IMR-90 (cell line): ENCODE measurements around the gene PTPRF. TPM values are rescaled to one million over a fixed set of nuclear protein-coding genes. Genes with fewer than 3 reads are reported as not detected.

ENCODE experiments used
- ATAC-seq: fragments of 200-7000 bp; cut with Tn5 transposase; 2 replicates; pipeline ENCODE4 v1.9.1; 2020; ENCODE audit warnings: low read depth, mild to moderate bottlenecking, moderate library complexity
- BruUV-seq: library from RNA; stranded (reverse); fragments of 400-500 nt; replicated peaks from 2 replicates; lab custom pipeline; 2021; lab: Mats Ljungman, UMichigan
- CTCF ChIA-PET: fragments of 300-600 bp; formaldehyde crosslinking; extraction: SDS; loops from one replicate; lab custom pipeline; 2021; ENCODE audit warnings: antibody characterized with exemption; lab: Yijun Ruan, JAX
- POLR2A ChIA-PET: fragments of 300-600 bp; sonication (Branson Sonifier 250); formaldehyde crosslinking; loops from one replicate; lab custom pipeline; 2022; ENCODE audit warnings: antibody characterized with exemption; ENCODE audit not compliant: unreplicated experiment; lab: Charles Lee
- DNase-seq: peaks from one replicate; pipeline ENCODE4 v3.0.0; 2013
- H2AFZ ChIP-seq: replicated peaks from 2 replicates; pipeline ENCODE3; 2013; ENCODE audit warnings: low read length, mild to moderate bottlenecking; ENCODE audit not compliant: poor library complexity
- H2AK5ac ChIP-seq: 2 replicates; pipeline ENCODE4 v1.6.1; 2013; ENCODE audit warnings: low read depth, low read length, inconsistent platforms
- H2AK9ac ChIP-seq: replicated peaks from 2 replicates; pipeline ENCODE3; 2013; ENCODE audit warnings: mild to moderate bottlenecking, low read depth, low read length, moderate library complexity; ENCODE audit not compliant: poor library complexity
- H2BK120ac ChIP-seq: 2 replicates; pipeline ENCODE4 v1.6.1; 2013; ENCODE audit warnings: low read depth, low read length, inconsistent platforms
- H2BK15ac ChIP-seq: 3 replicates; pipeline ENCODE4 v1.6.1; 2013; ENCODE audit warnings: low read depth, low read length, inconsistent platforms
- H2BK20ac ChIP-seq: 2 replicates; pipeline ENCODE4 v1.6.1; 2013; ENCODE audit warnings: low read depth, mild to moderate bottlenecking, inconsistent platforms, low read length, moderate library complexity
- H2BK5ac ChIP-seq: 2 replicates; pipeline ENCODE4 v1.6.1; 2013; ENCODE audit warnings: mild to moderate bottlenecking, low read depth, low read length, inconsistent platforms; ENCODE audit not compliant: poor library complexity, severe bottlenecking
- H3K14ac ChIP-seq: replicated peaks from 2 replicates; pipeline ENCODE4 v1.6.1; 2013; ENCODE audit warnings: low read depth, low read length, inconsistent platforms
- H3K18ac ChIP-seq: 2 replicates; pipeline ENCODE4 v1.6.1; 2013; ENCODE audit warnings: low read depth, low read length, control low read depth
- H3K23ac ChIP-seq: 2 replicates; pipeline ENCODE4 v1.6.1; 2013; ENCODE audit warnings: low read depth, low read length, inconsistent platforms
- H3K27ac ChIP-seq: 2 replicates; pipeline ENCODE4 v1.5.1; 2013; ENCODE audit warnings: mild to moderate bottlenecking, control low read depth, low read length; ENCODE audit not compliant: insufficient read depth
- H3K27me3 ChIP-seq: 2 replicates; pipeline ENCODE4 v1.6.1; 2013; ENCODE audit warnings: low read length; ENCODE audit not compliant: control insufficient read depth, insufficient read depth
- H3K36me3 ChIP-seq: 2 replicates; pipeline ENCODE4 v1.6.1; 2013; ENCODE audit warnings: low read length, mixed read lengths; ENCODE audit not compliant: control insufficient read depth, insufficient read depth
- H3K4ac ChIP-seq: 2 replicates; pipeline ENCODE4 v1.6.1; 2013; ENCODE audit warnings: low read depth, low read length, inconsistent platforms
- H3K4me1 ChIP-seq: 2 replicates; pipeline ENCODE4 v1.6.1; 2013; ENCODE audit warnings: low read length, mixed read lengths; ENCODE audit not compliant: control insufficient read depth, insufficient read depth
- H3K4me2 ChIP-seq: 2 replicates; pipeline ENCODE4 v1.6.1; 2013; ENCODE audit warnings: low read depth, mild to moderate bottlenecking, control low read depth, low read length, moderate library complexity
- H3K4me3 ChIP-seq: 2 replicates; pipeline ENCODE4 v1.5.1; 2013; ENCODE audit warnings: low read depth, mild to moderate bottlenecking, control low read depth, low read length, moderate library complexity; ENCODE audit not compliant: insufficient read depth
- H3K56ac ChIP-seq: 2 replicates; pipeline ENCODE4 v1.6.1; 2013; ENCODE audit warnings: low read length, inconsistent platforms; ENCODE audit not compliant: insufficient read depth; ENCODE audit errors: extremely low read depth
- H3K79me1 ChIP-seq, 2 experiments: 2 replicates each; pipeline ENCODE4 v1.6.1; 2013; ENCODE audit warnings: low read length in 2 of 2, inconsistent platforms in 1 of 2, low read depth in 1 of 2
- H3K9ac ChIP-seq: 2 replicates; pipeline ENCODE4 v1.6.1; 2013; ENCODE audit warnings: low read depth, low read length, control low read depth
- H3K9me1 ChIP-seq: 2 replicates; pipeline ENCODE4 v1.6.1; 2013; ENCODE audit warnings: low read length, inconsistent platforms; ENCODE audit not compliant: insufficient read depth
- H3K9me3 ChIP-seq: 2 replicates; pipeline ENCODE4 v1.6.1; 2013; ENCODE audit warnings: low read length; ENCODE audit not compliant: control insufficient read depth, insufficient read depth
- H4K20me1 ChIP-seq: 2 replicates; pipeline ENCODE4 v1.6.1; 2013; ENCODE audit warnings: low read length, inconsistent platforms; ENCODE audit not compliant: insufficient read depth
- H4K5ac ChIP-seq: 2 replicates; pipeline ENCODE4 v1.6.1; 2013; ENCODE audit warnings: mild to moderate bottlenecking, low read depth, low read length, control low read depth
- H4K8ac ChIP-seq, 2 experiments: 2 replicates each; pipeline ENCODE4 v1.6.1; 2013; ENCODE audit warnings: low read depth in 2 of 2, low read length in 2 of 2, control low read depth in 1 of 2, inconsistent platforms in 1 of 2
- H4K91ac ChIP-seq: 2 replicates; pipeline ENCODE4 v1.6.1; 2013; ENCODE audit warnings: low read depth, low read length, inconsistent platforms; ENCODE audit not compliant: insufficient read depth
- BHLHE40 ChIP-seq: fragments of 150-350 bp; IDR thresholded peaks from 2 replicates; pipeline ENCODE4 v1.6.1; 2016; ENCODE audit warnings: mild to moderate bottlenecking, low read depth, low read length
- FOS ChIP-seq: fragments of 150-350 bp; IDR thresholded peaks from 2 replicates; pipeline ENCODE4 v1.6.1; 2016; ENCODE audit warnings: low read depth, low read length
- MAFK ChIP-seq: IDR thresholded peaks from 2 replicates; pipeline ENCODE4 v1.6.1; 2012; ENCODE audit warnings: low read depth, low read length, improper control_type of control experiment
- NFE2L2 ChIP-seq: fragments of 150-350 bp; IDR thresholded peaks from 2 replicates; pipeline ENCODE4 v1.6.1; 2016; ENCODE audit warnings: low read depth, mild to moderate bottlenecking, low read length
- POLR2A ChIP-seq: IDR thresholded peaks from 2 replicates; pipeline ENCODE4 v1.6.1; 2012; ENCODE audit warnings: mild to moderate bottlenecking, low read depth, low read length
- WGBS, 2 experiments: methylation state at CpG; one replicate each; pipeline versions ENCODE4 v1.1.5 to v1.1.7; 2013; ENCODE audit warnings: missing lambda C conversion rate in 2 of 2; ENCODE audit not compliant: insufficient read length in 1 of 2; ENCODE audit errors: extremely low coverage in 2 of 2; 5-methylcytosine and 5-hydroxymethylcytosine counted together
- dilution Hi-C: fragments of 300-500 bp; cut with HindIII; formaldehyde crosslinking; loops from one replicate; pipeline ENCODE4 v1.14.3; 2018; ENCODE audit warnings: low sequenced_read_pairs; ENCODE audit not compliant: unreplicated experiment
- in situ Hi-C: fragments of 300-500 bp; cut with MboI; formaldehyde crosslinking; loops from 3 replicates; pipeline ENCODE4 v1.14.3; 2019; ENCODE audit warnings: low sequenced_read_pairs, inconsistent platforms, mixed read lengths
- intact Hi-C: fragments of 100-400 bp; cut with micrococcal nuclease; formaldehyde crosslinking; loops from 2 replicates; pipeline ENCODE4 v1.10.0; 2022
- polyA plus RNA-seq, 3 experiments: library from polyadenylated mRNA; depleted of rRNA; stranded (reverse); fragments of >200 nt; gene quantifications; 2 replicates each; pipeline ENCODE4 v1.2.3, GENCODE V29; 2012; ENCODE audit warnings: low replicate concordance in 1 of 3
- total RNA-seq: library from RNA; depleted of rRNA; stranded (reverse); fragments of >200 nt; gene quantifications from 2 replicates; pipeline ENCODE4 v1.2.3, GENCODE V29; 2012

The PTPRF gene
- total and polyA plus RNA-seq, 2 of the 4 experiments (the other 2 are of a cell fraction): 25.8 to 92.3 TPM

DNA sequence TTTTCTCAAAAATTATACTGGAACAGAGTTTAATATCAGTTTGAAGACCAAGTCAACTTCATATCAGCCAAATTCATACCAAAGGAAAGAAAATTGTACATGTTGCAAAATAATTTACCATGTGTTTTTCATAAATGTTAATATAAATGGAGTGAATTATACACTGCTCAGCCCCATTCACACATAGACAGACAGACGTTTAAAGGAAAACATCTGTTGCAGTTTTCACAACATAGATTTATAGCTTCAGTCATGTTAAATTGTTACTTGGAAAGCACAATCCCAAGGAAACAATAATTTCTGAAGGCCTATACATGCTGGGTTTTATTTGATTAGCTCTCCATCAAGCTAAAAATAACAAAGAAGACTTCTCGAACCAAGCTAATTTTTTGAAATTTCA lies 49.2 kb upstream of the PTPRF start:
- Histone ChIP-seq H3K14ac (no peak overlapping the region; the same call in 1 of the 2 replicates), H2BK20ac (no peak overlapping the region), H4K8ac (no peak overlapping the region; a peak in 1 of 4 replicates), H3K36me3 (no peaks in the 10 kb centered on the region), H3K23ac (no peak overlapping the region), H4K5ac (no peak overlapping the region), H2BK15ac (no peak overlapping the region), H2BK5ac (no peak overlapping the region), H3K27ac (no peak overlapping the region), H3K4me2 (no peak overlapping the region), H3K9me1 (0 out of 2 replicates have a peak, but pooled peaks cover 1% of the 10 kb centered on the region), H4K20me1 (no peaks in the 10 kb centered on the region), H2AFZ (no peak overlapping the region), H2BK120ac (no peak overlapping the region; the same call in 1 of the 2 replicates), H3K9me3 (no peaks in the 10 kb centered on the region), H2AK9ac (no peak overlapping the region), H2AK5ac (no peak overlapping the region), H3K9ac (no peak overlapping the region), H3K56ac (no peak overlapping the region), H3K27me3 (no peaks in the 10 kb centered on the region), H3K4ac (no peak overlapping the region), H3K18ac (no peak overlapping the region), H3K79me1 (peaks cover 0 to 6% of the 10 kb centered on the region in 2 experiments; a peak in 1 of 4 replicates), H3K4me3 (no peak overlapping the region), H3K4me1 (peaks cover 3% of the 10 kb centered on the region; the same call in 1 of the 2 replicates), H4K91ac (no peak overlapping the region)
- ATAC-seq (no peak), DNase-seq (no peak)
- no TSS peak for BruUV-seq
- in situ Hi-C loops (no loop called here), dilution Hi-C loops (no loop called here), intact Hi-C loops (no loop called here)
- POLR2A ChIA-PET: no interaction called here
- WGBS, 2 experiments: no CpG with 5 or more reads among the region's 2 CpGs
- TF ChIP-seq FOS (no peak), POLR2A (no peak), BHLHE40 (no peak), NFE2L2 (no peak), MAFK (no peak)
- CTCF ChIA-PET: interaction anchor here (0.6 to 1.4 kb wide), 3 partner anchors 13 to 24 kb away, joined by 3 to 8 read pairs (median 4); no protein-coding TSS in a partner anchor
